Activated CD4-positive, alpha-beta T cell treated with anti-CD3 and anti-CD28 coated beads, Interleukin-2, Interleukin-6, amounts not matched to agents 100 ng/mL and 50 ng/mL, durations not matched to agents 16 hours and 8 hours (primary cell): ENCODE measurements around the gene TMEM183A.

Source experiments
- DNase-seq: peaks from one replicate; pipeline ENCODE4 v3.0.0-alpha.2; 2020

Gene TMEM183A

DNA sequence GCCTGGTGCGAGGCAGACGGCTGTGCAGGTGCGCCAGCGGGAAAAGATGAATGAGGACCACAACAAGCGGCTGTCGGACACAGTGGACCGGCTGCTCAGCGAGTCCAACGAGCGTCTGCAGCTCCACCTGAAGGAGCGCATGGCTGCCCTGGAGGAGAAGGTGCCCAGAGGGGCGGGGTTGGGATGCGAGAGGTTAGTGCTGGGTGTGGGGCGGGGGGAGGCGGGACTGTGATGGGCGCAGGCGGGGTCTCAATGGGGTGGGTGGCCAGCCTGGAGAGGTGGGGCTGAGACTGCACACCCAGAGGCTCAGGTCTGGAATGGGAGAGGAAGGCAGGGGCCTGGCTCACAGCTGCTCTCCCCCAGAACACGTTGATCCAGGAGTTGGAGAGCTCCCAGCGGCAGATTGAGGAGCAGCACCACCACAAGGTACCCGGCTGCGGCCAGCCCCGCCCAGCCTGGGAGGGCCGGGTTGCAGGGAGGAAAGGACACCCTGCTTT is 41.4 kb downstream of the TMEM183A start:
- DNase-seq = no peak

DNA sequence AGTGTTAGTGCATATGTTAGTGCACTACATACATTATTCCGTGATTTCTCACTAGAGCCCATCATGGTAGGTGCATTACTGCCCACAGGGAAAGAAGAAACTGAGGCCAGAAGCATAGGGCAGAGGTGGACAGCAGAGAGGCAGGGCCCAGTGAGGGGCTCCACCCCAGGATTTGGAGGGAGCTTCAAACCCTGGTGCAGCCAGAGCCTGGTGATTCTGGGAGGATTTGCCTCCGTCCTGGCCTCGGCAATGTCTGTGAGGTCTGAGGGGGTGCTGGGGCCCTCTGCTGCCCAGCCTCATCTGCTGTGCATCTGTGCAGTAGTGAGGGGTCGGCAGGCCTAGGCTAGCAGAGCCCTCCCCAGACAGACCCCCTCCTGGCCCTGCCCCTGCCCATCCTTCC is 41.9 kb downstream of the TMEM183A start:
- DNase-seq = no peak

DNA sequence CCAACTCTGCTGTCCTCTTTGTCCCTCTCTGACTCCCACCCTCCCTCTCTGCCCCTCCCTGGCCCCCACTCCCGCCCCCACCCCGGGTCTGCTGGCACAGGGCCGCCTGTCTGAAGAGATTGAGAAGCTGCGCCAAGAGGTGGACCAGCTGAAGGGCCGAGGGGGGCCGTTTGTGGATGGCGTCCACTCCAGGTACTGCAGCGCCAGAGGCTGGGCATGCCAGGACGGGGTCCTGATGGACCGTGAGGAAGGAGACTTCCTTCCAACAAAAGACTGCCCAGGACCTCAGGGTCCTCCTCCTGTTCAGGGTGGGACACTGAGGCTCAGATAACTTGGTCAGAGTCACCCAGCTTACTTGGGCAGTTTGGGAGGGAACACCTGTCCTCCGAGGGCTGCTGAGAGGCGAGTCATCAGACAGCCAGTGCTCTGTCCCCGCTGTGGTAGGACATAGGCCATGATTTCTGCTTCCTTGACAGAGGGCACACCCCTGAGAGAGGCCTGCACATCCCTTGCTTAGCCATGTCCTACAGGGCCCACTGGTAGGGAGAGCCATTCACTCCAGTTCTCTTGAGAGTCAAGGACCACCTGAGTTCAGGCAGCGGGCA is 42.5 kb downstream of the TMEM183A start:
- DNase-seq = no peak

DNA sequence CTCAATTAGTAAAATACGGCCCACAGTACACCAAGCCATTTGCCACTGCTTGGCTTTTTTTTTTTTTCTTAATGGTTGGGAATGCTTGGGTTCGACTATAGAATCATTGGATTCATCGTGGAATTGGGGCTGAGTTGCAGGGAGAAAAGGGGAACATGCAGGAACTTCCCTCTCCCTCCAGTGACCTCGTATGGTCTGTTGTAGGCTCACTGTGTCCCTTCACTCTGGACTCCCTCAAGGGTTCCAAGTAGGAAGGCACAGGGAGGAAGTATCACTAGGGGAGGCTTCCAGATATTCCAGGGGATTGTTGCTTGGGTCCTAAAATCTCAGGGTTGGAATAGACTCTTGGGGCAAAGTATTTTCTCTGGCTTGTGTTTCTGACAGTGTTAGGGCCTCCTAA is 43.7 kb downstream of the TMEM183A start:
- no peak for DNase-seq

DNA sequence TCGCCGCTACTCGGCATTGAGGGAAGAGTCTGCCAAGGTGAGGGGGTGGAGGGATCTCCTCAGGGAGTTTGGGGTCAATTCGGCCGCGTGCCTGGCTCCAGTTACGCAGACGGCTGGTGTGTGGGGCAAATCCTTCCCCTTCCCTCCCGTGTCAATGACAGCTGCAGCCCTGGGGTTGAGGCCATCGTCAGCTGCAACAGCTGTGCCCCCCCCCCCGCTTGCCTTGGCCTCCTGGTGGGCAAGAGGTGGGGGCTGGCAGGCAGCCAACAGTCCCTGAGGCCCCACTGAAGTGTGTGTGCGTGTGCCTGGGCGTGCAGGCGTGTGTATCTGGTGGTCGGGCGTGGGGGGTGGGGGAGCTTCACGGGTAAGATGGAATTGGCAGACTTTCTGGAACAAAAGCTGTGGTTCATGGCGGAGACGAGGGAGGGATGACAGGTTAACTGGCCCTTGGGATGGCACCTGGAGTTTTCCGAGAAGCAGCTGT is 44.7 kb downstream of the TMEM183A start:
- no peak for DNase-seq

DNA sequence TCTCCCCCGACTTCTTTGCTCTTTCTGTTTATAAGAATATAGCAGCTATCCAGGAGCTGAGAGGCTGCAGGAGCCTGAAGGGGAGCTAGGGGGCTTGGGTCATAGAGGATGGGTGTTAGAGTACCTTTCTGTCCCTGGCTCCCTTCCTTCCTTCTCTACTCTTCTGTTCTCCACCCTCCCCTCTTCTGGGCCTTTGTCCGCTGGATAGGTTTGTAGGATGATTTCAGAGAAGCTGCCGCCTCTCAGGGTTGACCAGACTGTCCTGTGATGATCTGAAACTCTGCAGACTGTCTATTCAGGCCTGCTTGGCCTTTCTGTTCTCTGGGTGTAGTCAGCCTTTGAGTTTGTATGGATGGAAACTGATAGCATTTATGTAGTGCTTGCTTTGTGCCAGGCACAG is 45.4 kb downstream of the TMEM183A start:
- DNase-seq = no peak

DNA sequence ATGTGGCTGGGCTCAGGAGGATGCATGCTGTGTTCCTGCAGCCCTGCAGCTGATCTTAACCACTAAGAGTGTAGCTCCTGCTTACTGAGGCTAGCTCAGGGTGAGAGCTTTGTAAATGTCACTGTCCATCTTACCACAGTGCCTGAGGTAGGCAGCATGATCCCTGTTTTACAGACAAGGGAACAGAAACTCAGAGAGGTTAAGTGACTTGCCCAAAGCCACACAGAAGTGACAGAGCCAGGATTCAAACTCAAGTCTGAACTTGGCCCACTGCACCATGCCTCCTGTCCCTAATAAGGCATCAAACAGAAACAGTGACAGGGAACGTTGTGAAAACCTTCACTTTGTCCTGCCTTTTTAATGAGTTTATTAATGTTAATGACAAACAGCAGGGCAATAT is 47.0 kb downstream of the TMEM183A start:
- DNase-seq = no peak

DNA sequence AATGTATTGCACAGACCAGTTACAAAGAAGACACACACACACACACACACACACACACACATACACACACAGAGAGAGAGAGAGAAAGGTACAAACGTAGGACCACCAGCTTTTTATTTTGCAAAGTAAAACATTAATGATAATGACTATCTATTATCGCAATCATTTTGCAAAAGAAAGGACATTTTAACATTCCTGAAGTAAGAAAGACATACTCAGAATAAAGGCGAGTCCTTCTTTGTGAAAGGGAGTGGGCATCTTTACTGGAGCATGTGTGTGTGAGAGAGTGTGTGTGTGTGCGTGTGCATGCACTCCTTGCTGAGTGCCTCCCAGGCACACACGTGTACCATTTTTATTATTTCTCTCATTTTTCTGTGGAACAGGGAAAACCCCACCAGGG is 47.5 kb downstream of the TMEM183A start:
- no peak for DNase-seq

DNA sequence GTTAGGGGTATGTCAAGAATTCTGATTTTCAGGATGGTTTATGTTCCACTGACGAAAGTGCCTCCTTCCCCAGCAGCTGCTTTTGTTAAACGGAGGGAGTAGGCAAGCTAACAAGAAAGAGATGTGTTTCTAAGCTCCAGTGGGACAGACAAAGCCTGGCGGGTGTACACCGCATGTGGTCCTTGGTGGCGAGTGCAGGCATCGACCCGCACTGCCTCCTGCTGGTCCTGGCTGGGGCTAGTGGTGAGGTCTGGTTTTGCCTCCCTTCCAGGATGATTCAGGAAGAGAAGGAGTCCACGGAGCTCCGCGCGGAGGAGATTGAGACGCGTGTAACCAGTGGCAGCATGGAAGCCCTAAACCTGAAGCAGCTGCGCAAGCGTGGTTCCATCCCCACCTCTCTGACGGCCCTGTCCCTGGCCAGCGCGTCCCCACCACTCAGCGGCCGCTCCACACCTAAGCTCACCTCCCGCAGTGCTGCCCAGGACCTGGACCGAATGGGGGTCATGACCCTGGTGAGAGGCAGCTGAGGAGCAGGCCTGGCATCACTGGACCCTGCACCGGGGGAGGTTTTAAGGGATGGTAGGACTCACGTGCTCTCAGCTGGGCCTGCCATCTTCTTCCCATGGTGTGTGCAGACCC is 48.1 kb downstream of the TMEM183A start:
- no peak for DNase-seq

DNA sequence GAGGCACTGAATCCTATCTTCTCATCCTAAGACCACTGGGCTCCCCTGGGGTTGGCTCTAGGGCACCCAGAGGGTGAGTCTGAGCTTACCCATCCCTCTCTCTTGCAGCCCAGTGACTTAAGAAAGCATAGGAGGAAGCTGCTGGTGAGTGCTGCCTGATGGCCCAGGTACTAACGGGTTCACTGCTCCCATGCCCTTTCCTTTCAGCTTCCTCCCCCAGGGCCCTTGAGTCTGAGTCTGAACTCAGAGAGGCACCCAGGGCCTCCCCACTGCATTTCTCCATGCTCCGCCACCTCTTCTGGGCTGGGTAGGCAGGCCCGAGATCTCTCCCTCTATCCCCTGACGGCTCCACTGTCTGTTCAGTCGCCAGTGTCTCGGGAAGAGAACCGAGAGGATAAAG is 48.8 kb downstream of the TMEM183A start:
- DNase-seq = no peak

DNA sequence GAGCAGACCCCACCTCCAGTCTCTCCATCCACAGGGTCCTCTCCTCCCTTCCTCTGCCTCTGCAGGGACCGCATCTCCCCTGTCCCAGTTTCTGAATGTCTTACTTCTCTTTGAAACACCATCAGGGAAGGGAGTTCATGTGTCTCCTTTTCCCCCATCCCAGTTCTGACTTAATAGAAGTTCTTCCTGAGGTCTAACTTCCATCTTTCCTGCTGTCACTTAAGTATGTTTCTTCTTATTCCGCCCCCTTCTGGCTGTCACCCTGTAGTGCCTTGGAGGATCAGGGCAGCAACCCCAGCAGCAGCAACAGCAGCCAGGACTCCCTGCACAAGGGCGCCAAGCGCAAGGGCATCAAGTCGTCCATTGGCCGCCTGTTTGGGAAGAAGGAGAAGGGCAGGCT is 49.3 kb downstream of the TMEM183A start:
- peak; percentile 18 for DNase-seq

DNA sequence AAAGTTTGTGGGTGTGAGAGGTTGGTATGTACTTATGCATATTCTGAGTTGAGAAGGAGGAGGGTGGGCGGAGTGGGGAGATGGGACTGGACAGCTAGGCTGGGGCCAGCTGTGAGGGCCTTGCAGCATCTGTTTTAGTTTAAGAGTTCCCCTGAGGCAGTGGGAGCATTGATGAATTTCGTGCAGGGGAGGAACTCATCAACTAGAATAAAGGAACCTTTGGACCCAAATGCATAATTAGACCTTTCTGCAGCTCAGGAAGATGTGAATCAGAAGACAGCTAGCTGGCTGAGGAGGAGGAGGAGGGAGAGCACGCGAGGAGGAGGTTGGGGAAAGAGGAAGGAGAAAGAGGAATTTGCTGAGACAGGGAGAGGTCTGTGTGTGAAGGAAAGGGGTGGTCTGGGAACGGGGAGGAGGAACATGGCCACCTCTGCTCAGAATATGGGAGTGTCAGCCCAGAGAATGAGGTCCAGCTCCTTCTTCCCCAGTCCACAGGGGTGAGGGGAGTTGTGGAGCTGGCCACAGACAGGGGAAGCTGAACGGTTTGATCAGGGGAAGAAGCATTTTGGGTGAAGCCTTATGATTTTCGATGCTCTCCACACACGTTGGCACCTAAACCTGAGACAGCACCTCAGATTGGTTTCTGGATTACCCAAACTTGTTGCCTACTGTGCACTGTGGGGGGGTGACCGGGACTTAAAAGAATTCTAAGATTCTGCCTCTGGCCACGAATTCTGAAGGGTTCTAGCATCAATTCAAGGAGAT is 50.9 kb downstream of the TMEM183A start:
- DNase-seq = no peak

DNA sequence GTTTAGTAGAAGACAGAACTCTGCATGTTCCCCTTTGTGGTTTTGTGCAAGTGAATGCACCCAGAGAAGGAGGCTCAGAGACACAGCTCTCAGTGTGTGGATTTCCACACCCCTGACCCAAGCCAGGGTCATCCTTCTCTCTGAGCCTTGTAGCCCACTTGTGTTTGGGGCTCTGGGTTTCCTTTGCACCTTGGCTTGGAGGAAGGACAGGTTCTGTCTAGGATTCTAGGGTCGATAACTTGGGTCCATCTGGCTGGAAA is 51.4 kb downstream of the TMEM183A start:
- DNase-seq = no peak

DNA sequence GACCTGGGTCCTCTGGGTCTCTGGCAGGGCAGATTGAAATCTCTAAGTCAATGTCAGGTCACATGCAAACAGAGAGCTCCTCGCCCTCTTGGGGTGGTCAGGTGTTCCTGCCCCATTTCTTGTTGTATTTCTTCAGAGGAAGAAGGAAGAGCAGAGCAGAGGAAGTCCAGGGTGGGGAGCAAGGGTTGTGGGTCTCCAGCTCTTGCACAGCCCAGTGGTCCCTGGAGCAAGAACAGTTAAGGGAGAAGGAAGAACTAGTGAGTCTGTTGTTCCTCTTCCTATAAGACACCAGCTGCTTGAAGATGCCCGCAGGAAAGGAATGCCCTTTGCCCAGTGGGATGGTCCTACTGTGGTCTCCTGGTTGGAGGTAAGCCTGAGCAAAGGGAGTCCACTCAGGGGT is 52.3 kb downstream of the TMEM183A start:
- DNase-seq = no peak

DNA sequence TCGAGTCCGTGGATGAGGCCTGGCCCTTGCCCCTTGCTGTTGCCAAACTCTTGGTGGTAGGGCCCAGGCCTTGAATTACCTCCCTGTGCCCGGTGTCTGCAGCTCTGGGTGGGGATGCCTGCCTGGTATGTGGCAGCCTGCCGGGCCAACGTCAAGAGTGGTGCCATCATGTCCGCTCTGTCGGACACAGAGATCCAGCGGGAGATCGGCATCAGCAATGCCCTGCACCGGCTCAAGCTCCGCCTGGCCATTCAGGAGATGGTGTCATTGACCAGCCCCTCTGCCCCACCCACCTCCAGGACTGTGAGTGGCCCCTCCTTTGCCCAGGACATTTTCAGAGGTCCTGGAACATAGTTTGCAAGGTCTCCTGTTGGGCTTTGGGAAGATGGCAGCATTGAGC is 52.9 kb downstream of the TMEM183A start:
- no peak for DNase-seq

DNA sequence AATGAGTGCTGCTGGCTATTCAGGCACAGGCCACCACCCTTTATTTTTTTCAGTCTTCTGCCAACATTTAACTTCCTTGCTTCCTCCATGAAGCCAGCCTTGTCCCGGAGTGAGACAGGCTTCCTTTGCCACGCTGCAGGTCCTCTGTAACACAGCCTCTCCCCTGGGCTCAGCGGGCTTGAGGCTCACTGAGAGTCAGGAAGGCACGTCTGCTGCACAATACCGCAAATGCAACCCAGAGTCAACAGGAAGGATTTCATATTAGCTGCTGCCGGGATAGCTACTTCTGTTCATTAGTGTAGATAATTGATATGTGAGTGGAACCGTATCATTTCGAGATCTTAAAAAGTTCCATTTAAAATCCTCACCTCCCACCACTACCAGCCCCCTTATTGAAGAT is 56.1 kb downstream of the TMEM183A start:
- no peak for DNase-seq

DNA sequence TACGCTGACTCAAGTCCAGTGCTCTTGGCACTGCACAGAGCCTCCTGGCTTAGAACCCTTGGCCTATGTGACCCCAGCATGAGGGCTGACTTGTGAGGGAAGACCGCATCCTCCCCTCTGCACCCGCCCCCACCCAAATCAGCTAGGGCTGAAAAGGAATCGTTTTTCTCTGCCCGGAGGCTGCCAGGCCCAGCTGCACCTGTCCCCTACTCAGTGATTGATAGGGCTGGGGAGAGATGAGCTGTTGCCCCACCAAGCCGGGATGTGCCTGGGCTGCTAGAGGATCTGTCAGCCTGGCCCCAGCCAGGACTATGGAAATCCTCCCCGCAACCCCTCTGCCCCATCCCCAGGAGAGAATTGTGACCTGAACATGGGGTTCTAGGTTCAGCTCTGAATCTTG is 58.0 kb downstream of the TMEM183A start:
- DNase-seq = no peak

DNA sequence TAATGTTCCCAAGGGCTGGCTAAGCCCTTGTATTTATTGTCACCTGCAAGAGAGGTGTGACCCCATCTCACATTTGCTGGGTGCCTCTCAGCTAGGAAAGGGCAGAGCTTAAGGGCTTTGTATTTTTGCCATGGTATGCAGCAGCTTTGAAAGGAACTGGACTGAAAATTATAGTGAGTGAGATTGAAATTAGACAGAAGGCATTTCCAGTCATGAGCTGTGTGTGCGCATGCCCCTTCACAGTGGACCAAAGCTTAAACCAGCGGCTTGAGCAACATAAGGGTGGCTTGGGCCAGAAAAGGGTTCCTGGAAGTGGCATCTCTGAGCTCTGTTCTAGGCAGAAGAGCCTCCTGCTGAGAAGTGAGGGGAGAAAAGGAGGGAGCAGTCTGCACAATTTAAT is 58.8 kb downstream of the TMEM183A start:
- DNase-seq = no peak

DNA sequence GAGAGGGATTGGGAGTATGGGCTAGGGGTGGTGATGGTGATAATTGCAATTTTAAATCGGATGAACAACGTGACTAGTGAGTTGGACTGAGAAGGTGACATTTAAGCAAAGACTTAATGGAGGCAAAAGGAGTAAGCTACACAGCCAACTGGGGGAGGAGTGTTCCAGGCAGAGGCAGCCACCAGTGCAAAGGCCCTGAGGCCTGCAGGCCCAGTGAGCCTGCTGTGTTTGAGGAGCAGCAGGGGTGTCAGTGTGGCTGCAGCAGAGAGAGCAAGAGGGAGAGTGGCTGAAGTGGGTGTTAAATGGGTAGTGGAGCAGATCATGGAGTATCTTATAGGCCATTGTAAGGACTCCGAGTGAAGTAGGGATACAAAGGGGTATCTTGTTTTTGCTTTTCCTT is 59.8 kb downstream of the TMEM183A start:
- no peak for DNase-seq

DNA sequence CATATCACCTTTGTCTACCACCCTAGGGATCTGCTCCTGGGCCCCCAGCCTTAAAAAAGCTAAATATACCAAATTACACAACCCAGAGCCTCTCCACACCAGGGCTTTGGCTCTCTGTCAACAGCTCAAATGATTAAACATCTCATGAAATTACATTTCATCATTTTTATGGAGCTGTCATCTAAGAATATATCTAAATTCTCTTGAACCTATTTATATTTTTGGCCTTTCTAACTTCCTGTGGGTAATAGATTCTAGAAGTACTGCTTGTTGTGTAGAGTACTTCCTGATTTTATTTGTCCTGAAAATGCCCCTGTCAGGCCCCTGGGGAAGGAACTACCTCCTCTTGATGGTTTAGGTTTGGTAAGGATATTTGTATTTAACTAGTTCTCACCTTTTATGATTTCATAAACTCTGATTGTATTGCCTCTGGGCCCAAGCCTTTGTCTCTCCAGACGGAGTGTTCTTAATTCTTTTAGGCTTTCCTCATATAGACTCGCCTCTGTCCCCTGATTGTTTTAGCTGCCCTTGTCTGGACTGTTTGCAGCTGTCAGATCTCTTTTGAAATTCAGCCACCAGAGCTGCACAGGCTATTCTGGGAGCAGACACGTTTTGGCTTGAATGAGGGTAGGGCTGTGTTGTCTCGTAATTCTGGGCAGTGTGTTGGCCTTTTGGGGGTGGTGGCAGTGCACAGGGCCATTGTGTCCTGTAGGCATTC is 62.0 kb downstream of the TMEM183A start:
- DNase-seq = no peak

DNA sequence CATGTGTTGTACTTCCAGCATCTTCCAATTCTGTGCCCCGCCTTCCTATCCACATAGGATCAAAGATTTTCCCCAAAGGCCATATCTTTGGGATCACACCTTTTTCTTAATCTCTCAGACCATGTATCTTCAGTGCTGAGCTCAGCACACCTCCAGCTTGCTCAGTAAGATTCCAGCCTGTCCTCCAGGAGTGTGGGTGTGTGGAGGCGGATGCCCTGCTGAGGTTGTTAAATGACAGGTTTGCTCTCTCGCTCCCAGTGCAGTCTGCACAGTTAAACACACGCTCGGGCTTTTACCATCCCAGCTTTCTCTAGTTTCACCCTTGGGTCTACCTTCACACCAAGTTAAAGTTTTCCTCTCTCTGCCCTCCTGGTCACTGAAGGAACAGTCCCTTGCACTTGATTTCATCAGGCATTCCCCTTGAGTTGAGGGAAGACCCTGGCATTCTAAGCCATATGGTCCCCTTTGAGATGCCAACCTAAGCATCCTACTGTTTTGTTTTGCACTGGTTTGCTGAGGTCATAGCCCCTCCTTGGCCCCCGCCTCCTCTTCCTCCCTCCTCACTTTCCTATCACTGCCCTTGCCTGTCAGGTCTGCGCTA is 64.9 kb downstream of the TMEM183A start:
- no peak for DNase-seq

DNA sequence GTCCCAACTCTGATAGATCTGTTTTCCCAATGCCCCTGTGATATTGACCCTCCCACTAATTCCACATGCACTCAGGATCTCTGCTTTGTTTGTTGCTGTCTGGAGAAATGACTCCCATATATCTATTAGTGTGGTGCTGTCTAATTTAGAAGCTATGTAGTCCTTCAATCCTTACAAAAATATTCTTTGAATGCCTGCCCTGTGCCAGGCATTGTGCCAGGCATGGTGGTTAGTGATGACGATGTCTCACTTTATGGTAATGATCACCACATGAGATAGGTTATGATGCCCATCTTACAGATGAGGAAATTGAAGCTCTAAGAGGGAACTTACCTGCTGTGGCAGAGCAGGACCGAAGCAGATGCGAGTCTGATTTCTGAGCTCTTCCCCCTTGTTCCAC is 65.7 kb downstream of the TMEM183A start:
- DNase-seq = no peak

DNA sequence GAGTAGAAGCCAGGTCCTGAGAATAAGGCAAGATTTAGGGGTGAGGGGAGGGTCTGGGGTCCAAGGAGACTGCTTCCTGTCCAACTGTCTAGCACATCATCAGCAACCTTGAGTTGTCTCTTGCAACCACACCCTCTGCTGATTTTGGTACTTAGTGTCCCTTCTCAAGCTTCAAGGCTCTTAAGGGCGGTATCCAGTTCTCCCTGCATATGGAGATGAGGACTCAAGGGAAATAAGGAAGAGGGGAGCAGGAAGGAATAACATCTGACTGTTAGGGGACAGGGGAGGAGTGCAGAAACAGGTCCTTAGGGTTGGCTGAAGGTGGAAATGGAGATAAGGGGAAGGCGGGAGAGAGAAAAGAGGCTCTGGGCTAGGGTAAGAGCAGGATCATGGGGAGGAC is 66.3 kb downstream of the TMEM183A start:
- DNase-seq = no peak
